Sigmoid colon (tissue), 4 donors: ENCODE results near the gene RUNX1.

Experiments
- EP300 ChIP-seq, 4 donors: sonication (generic); formaldehyde crosslinking; IDR thresholded peaks; one replicate each; pipeline ENCODE4 v1.6.1; 2017; ENCODE audit warnings: antibody characterized with exemption in 4 of 4
- POLR2A ChIP-seq, 2 donors: fragments of 450-650 bp; IDR thresholded peaks; one replicate each; pipeline ENCODE4 v1.6.1; 2016; ENCODE audit warnings: antibody characterized with exemption in 2 of 2, mild to moderate bottlenecking in 2 of 2, moderate library complexity in 2 of 2
- POLR2AphosphoS5 ChIP-seq, 4 donors: sonication (generic); formaldehyde crosslinking; IDR thresholded peaks; one replicate each; pipeline ENCODE4 v1.6.1; 2017; ENCODE audit warnings: antibody characterized with exemption in 4 of 4
- TF ChIP-seq, protein P1 (sequence below), 4 experiments: fragments of 450-650 bp in 3 of 4; fragments of 200-600 bp in 1 of 4; IDR thresholded peaks; one replicate each; pipeline ENCODE4 v1.5.1; 2016 to 2019; ENCODE audit warnings: antibody characterized with exemption in 4 of 4, mild to moderate bottlenecking in 3 of 4, moderate library complexity in 2 of 4

DNA sequence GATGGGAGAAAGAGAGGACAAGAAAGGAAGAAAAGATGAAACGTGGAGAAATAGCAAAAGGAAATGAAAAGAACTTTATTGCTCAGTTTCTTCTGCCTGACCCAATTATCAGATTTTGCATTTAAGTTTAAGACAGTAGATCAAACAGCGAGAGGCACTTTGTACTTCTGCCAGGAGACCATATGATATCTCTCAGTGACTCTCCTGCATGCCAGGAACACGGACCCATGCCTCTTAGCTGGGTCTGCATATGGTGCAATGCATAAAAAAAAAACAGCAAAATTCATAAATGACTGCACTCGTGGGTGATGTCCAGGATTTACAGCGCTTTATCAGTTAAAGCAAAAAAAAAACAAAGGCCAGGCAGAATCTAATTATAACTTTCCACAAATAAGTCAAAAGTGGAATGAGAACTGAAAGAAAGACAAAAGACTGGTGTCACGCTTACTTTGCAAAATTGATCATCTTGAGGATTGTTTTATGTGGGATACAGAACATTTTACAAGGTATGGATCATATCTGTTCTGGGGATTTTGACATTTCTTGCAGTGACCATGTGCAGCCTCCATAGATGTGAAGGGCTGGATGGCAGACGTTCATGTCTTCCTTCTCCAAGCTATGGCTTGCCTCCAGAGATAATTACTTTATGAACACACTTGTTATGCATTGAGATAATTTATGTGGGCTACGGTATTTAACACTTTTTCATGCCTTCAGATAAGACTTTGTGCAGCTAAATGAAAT is 79.5 kb downstream of the RUNX1 start:
- TF ChIP-seq, protein P1, sequence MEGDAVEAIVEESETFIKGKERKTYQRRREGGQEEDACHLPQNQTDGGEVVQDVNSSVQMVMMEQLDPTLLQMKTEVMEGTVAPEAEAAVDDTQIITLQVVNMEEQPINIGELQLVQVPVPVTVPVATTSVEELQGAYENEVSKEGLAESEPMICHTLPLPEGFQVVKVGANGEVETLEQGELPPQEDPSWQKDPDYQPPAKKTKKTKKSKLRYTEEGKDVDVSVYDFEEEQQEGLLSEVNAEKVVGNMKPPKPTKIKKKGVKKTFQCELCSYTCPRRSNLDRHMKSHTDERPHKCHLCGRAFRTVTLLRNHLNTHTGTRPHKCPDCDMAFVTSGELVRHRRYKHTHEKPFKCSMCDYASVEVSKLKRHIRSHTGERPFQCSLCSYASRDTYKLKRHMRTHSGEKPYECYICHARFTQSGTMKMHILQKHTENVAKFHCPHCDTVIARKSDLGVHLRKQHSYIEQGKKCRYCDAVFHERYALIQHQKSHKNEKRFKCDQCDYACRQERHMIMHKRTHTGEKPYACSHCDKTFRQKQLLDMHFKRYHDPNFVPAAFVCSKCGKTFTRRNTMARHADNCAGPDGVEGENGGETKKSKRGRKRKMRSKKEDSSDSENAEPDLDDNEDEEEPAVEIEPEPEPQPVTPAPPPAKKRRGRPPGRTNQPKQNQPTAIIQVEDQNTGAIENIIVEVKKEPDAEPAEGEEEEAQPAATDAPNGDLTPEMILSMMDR (IDR thresholded peaks at IDR 0.05), result no peak
- TF ChIP-seq POLR2A (IDR thresholded peaks at IDR 0.05) (no peak), EP300 (IDR thresholded peaks at IDR 0.05) (no peak), POLR2AphosphoS5 (IDR thresholded peaks at IDR 0.05) (no peak)
